Astrocyte of the cerebellum (primary cell): ENCODE measurements around the gene NEK1.

Source experiments
- DNase-seq: peaks from one replicate; pipeline ENCODE4 v3.0.0-alpha.2; 2011; ENCODE audit warnings: low read depth
- H3K4me3 ChIP-seq: 2 replicates; pipeline ENCODE4 v1.5.1; 2011; ENCODE audit warnings: mild to moderate bottlenecking, low read depth, low read length, moderate library complexity
- CTCF ChIP-seq: IDR thresholded peaks from 2 replicates; pipeline ENCODE4 v1.5.1; 2012; ENCODE audit warnings: low read length, low read depth, moderate library complexity, mild to moderate bottlenecking; ENCODE audit errors: missing control alignments
- in situ Hi-C: cut with HindIII; loops from 2 replicates; pipeline ENCODE4 v1.10.0; 2017; ENCODE audit warnings: low sequenced_read_pairs

NEK1 gene

GRCh38 chr4:169346840-169347239 lies 265.5 kb downstream of the NEK1 start:
- no peak overlapping the region for H3K4me3 ChIP-seq
- in situ Hi-C loops, result no loop called here
- no peak for TF ChIP-seq CTCF
- DNase-seq, result no peak

GRCh38 chr4:169345316-169345721 lies 267.1 kb downstream of the NEK1 start:
- no peak overlapping the region for H3K4me3 ChIP-seq
- no peak for DNase-seq
- TF ChIP-seq CTCF, result no peak
- in situ Hi-C loops, result no loop called here
